Gastrocnemius medialis (tissue), 4 donors: Measurements from ENCODE around the gene CCDC33. TPM values are rescaled to one million over a fixed set of nuclear protein-coding genes. Genes with fewer than 3 reads are reported as not detected.

ENCODE experiments used
- ATAC-seq, 2 donors: fragments of 150-250 bp; one replicate each; pipeline ENCODE4 v1.9.1; 2016
- DNase-seq, 2 donors: peaks; one replicate each; pipeline ENCODE4 v3.0.0-alpha.2; 2019
- H3K27ac ChIP-seq, 4 donors: fragments of 200-600 bp; sonication (generic); 1 replicate in 1 of 4; 2 replicates in 3 of 4; pipeline ENCODE4 v1.5.1; 2016 to 2018; ENCODE audit warnings: mild to moderate bottlenecking in 2 of 4, moderate library complexity in 1 of 4
- H3K27me3 ChIP-seq, 3 donors: fragments of 200-600 bp; sonication (generic) in 2 of 3; 1 replicate in 1 of 3; 2 replicates in 2 of 3; pipeline versions ENCODE4 v1.5.1 to v1.6.0; 2016 to 2019; ENCODE audit warnings: mild to moderate bottlenecking in 1 of 3, moderate library complexity in 1 of 3
- H3K36me3 ChIP-seq, 2 donors: fragments of 200-600 bp; sonication (generic) in 1 of 2; one replicate each; pipeline ENCODE4 v1.5.1; 2017 to 2018
- H3K4me1 ChIP-seq, 2 donors: fragments of 200-600 bp; sonication (generic) in 1 of 2; one replicate each; pipeline ENCODE4 v1.5.1; 2016 to 2017; ENCODE audit warnings: mild to moderate bottlenecking in 2 of 2
- H3K4me3 ChIP-seq, 4 donors: fragments of 200-600 bp; sonication (generic) in 3 of 4; 1 replicate in 1 of 4; 2 replicates in 3 of 4; pipeline ENCODE4 v1.5.1; 2016 to 2019; ENCODE audit warnings: mild to moderate bottlenecking in 2 of 4
- H3K9me3 ChIP-seq, 3 donors: fragments of 200-600 bp; sonication (generic) in 2 of 3; 1 replicate in 1 of 3; 2 replicates in 2 of 3; pipeline ENCODE4 v1.5.1; 2016 to 2019
- POLR2A ChIP-seq, 2 donors: fragments of 450-650 bp; IDR thresholded peaks; one replicate each; pipeline ENCODE4 v1.6.1; 2017; ENCODE audit warnings: antibody characterized with exemption in 2 of 2, mild to moderate bottlenecking in 2 of 2, moderate library complexity in 2 of 2
- in situ Hi-C, 4 donors: fragments of 200-750 bp; cut with MboI; loops; one replicate each; pipeline versions ENCODE4 v1.15.0 to v1.8.0; 2017; ENCODE audit warnings: low sequenced_read_pairs in 4 of 4
- intact Hi-C: fragments of 100-400 bp; cut with DNase I; formaldehyde crosslinking; loops from one replicate; pipeline ENCODE4 v1.15.1; 2023; ENCODE audit warnings: low total_unique reads
- total RNA-seq, 4 donors: library from RNA; depleted of rRNA; stranded (reverse); fragments of >200 nt; gene quantifications; one replicate each; pipeline versions ENCODE4 v1.1.0 to v1.2.3, GENCODE V29; 2016
- TF ChIP-seq, protein P1 (sequence below), 5 experiments: fragments of 450-650 bp in 3 of 5; fragments of 200-600 bp in 2 of 5; sonication (generic) in 2 of 5; IDR thresholded peaks in 4 of 5; conservative IDR thresholded peaks in 1 of 5; 1 replicate in 4 of 5; 2 replicates in 1 of 5; pipeline ENCODE4 v1.5.1; 2016 to 2019; ENCODE audit warnings: antibody characterized with exemption in 5 of 5, mild to moderate bottlenecking in 3 of 5, moderate library complexity in 3 of 5

The CCDC33 gene
- total RNA-seq, 4 donors from 2014 or later, result not detected

DNA sequence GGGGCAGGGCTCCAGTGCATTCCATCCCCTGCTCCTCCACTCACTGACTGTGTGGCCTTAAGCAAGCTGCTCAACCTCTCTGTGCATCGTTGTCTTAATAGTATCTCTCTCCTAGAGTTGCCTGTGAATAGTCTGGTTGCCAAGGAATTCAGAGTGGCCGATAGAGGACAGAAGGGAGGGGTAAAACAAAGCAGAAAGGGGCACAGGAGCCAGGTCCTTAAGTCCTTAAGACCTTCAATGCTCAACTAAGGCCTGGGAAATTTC lies 145.0 kb downstream of the CCDC33 start:
- intact Hi-C loops (no loop called here), in situ Hi-C loops (loop anchor here (5.0 to 25.0 kb wide), 5 partner anchors 56 to 381 kb away; no protein-coding TSS in a partner anchor)

DNA sequence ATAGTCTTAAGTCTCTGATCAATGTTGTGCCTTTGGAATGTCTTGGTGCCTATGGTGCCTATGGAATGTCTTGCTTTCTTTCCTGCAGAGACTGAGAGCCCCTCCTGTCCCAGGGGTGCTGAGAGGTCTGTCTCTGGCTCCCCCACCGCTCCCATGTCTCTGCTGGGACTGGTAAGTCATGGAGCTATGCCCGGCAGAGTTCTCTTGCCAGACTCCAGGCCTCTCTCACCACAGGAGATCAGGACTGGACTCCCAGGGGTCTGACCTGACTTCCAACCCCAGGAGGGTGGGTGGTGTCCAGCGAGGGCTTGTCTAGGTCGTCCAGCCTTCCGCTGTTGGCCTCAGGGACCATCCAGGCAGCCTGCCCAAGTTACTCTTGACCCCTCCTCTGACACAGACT lies 145.4 kb downstream of the CCDC33 start:
- H3K36me3 ChIP-seq, result no peaks in the 10 kb centered on the region
- H3K27ac ChIP-seq, result no peak overlapping the region
- TF ChIP-seq, protein P1, sequence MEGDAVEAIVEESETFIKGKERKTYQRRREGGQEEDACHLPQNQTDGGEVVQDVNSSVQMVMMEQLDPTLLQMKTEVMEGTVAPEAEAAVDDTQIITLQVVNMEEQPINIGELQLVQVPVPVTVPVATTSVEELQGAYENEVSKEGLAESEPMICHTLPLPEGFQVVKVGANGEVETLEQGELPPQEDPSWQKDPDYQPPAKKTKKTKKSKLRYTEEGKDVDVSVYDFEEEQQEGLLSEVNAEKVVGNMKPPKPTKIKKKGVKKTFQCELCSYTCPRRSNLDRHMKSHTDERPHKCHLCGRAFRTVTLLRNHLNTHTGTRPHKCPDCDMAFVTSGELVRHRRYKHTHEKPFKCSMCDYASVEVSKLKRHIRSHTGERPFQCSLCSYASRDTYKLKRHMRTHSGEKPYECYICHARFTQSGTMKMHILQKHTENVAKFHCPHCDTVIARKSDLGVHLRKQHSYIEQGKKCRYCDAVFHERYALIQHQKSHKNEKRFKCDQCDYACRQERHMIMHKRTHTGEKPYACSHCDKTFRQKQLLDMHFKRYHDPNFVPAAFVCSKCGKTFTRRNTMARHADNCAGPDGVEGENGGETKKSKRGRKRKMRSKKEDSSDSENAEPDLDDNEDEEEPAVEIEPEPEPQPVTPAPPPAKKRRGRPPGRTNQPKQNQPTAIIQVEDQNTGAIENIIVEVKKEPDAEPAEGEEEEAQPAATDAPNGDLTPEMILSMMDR (IDR thresholded peaks at IDR 0.05 in 4 of 5, conservative IDR thresholded peaks at IDR 0.05 in 1 of 5), result no peak
- no peak for TF ChIP-seq POLR2A (IDR thresholded peaks at IDR 0.05)
- DNase-seq, result no peak
- no peak overlapping the region for H3K4me3 ChIP-seq
- in situ Hi-C loops, result loop anchor here (5.0 to 25.0 kb wide), 5 partner anchors 56 to 381 kb away; no protein-coding TSS in a partner anchor
- ATAC-seq, result no peak
- H3K27me3 ChIP-seq, result no peaks in the 10 kb centered on the region
- intact Hi-C loops, result no loop called here
- peaks cover 12 to 13% of the 10 kb centered on the region in 2 donors for H3K4me1 ChIP-seq
- no peaks in the 10 kb centered on the region for H3K9me3 ChIP-seq

More for the DNA sequence above, 145.0 kb downstream of the CCDC33 start:
- H3K27ac ChIP-seq, result no peak overlapping the region
- no peaks in the 10 kb centered on the region for H3K9me3 ChIP-seq
- H3K4me1 ChIP-seq, result peaks cover 12% of the 10 kb centered on the region in 2 donors
- TF ChIP-seq POLR2A (IDR thresholded peaks at IDR 0.05), result no peak
- TF ChIP-seq, protein P1 (IDR thresholded peaks at IDR 0.05 in 4 of 5, conservative IDR thresholded peaks at IDR 0.05 in 1 of 5), result no peak
- H3K4me3 ChIP-seq, result no peak overlapping the region
- H3K27me3 ChIP-seq, result no peaks in the 10 kb centered on the region
- H3K36me3 ChIP-seq, result no peaks in the 10 kb centered on the region
- ATAC-seq (no peak), DNase-seq (no peak)

DNA sequence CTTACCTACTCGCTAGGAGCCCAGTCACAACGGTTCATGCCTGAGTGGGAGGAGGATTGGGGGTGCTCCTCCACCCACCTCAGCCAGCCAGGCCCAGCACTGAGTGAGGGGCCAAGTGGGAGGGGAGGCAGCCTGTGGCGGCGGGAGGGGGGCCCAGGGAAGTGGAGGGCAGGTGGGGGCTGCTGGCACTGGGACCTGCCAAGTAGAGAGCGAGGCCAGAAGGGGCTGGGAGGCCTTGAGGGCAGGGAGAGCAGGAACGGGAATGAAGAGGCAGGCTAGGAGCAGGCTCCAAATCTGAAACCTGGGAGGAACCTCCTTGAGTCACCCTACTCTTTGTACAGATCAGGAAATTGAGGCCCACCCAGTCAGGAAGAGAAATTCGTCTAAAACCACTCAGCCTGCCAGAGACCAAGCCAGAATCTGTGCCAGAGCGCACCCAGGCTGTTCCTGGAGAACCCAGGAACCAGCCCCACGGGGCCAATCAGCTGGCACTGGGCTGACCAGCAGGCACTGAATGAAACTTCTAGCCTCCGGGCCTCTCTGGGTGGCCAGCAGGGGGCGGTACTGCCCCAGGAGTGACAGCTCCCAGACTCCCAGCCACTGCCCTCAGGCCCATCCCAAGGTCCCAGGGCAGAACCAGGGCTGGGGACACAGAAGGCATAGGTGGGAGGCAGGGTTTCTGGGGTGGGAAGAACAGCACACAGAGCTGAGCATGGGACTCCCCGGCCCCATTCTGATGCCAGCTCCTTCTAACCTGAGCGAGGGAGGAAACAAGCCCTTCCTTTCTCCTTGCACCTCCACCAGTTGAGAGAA lies 146.1 kb downstream of the CCDC33 start:
- in situ Hi-C loops, result loop anchor here (5.0 to 25.0 kb wide), 5 partner anchors 55 to 380 kb away; no protein-coding TSS in a partner anchor
- peak; percentile 80 to 92 for ATAC-seq
- Histone ChIP-seq H3K4me3 (no peak overlapping the region), H3K36me3 (no peaks in the 10 kb centered on the region), H3K9me3 (no peaks in the 10 kb centered on the region), H3K27me3 (no peaks in the 10 kb centered on the region), H3K4me1 (peaks cover 12 to 13% of the 10 kb centered on the region in 2 donors), H3K27ac (no peak overlapping the region)
- intact Hi-C loops, result loop anchor here (1.0 to 2.0 kb wide), 2 partner anchors 56 to 109 kb away; no protein-coding TSS in a partner anchor
- TF ChIP-seq, protein P1 (IDR thresholded peaks at IDR 0.05 in 4 of 5, conservative IDR thresholded peaks at IDR 0.05 in 1 of 5), result peak; percentile 88 to 96 (median 94)
- TF ChIP-seq POLR2A (IDR thresholded peaks at IDR 0.05), result no peak
- peak; percentile 59 to 79 for DNase-seq

DNA sequence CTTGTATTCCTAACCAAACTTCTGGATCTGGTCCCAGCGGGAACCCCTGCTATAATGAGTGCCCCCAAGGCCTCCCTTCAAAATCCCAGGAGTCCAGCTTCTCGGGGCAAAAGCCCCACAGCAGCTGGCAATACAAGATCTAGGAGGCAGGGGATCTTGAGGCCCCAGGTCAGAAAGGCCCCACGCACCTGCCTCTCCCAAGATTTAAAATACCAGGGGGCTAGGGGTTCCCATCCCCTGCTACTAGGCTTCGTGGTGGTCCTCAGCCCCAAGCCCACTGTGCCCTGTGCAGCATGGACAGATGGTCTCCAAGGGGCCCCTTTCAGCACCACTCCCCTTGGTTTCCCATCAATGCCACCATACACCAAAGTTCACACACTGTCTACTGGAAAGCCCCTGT lies 147.2 kb downstream of the CCDC33 start:
- intact Hi-C loops (loop anchor here (2.0 kb wide), 1 partner anchor 108 kb away; no protein-coding TSS in a partner anchor), in situ Hi-C loops (loop anchor here (5.0 to 25.0 kb wide), 5 partner anchors 54 to 379 kb away; no protein-coding TSS in a partner anchor)
- H3K4me1 ChIP-seq, result peaks cover 12 to 13% of the 10 kb centered on the region in 2 donors
- H3K9me3 ChIP-seq, result no peaks in the 10 kb centered on the region
- TF ChIP-seq, protein P1 (IDR thresholded peaks at IDR 0.05 in 4 of 5, conservative IDR thresholded peaks at IDR 0.05 in 1 of 5), result no peak
- no peak for TF ChIP-seq POLR2A (IDR thresholded peaks at IDR 0.05)
- no peaks in the 10 kb centered on the region for H3K36me3 ChIP-seq
- ATAC-seq (no peak), DNase-seq (no peak)
- H3K27me3 ChIP-seq, result no peaks in the 10 kb centered on the region
- no peak overlapping the region for H3K27ac ChIP-seq
- H3K4me3 ChIP-seq, result no peak overlapping the region
